RWPE1 (cell line): ENCODE data around the gene TNFSF15.

Source experiments
- CTCF ChIA-PET: fragments of 350-600 bp; sonication (Branson Sonifier 250); formaldehyde crosslinking; extraction: SDS; loops from one replicate; lab custom pipeline; 2021; lab: Yijun Ruan, JAX
- POLR2A ChIA-PET: fragments of 400-600 bp; formaldehyde crosslinking; extraction: SDS; loops from one replicate; lab custom pipeline; 2020; ENCODE audit warnings: antibody characterized with exemption; ENCODE audit not compliant: low non-redundant PET; lab: Yijun Ruan, JAX
- DNase-seq: peaks from one replicate; pipeline ENCODE4 v3.0.0; 2012; ENCODE audit warnings: low spot score
- H3K27ac ChIP-seq: fragments of 450-650 bp; 2 replicates; pipeline ENCODE4 v1.5.1; 2017
- CTCF ChIP-seq: fragments of 450-650 bp; conservative IDR thresholded peaks from 2 replicates; pipeline ENCODE4 v1.5.1; 2017; ENCODE audit warnings: low read depth, mild to moderate bottlenecking

Gene TNFSF15

GRCh38 chr9:114757395-114757794, 48.4 kb downstream of the TNFSF15 start:
- ChIA-PET POLR2A (no interaction called here), CTCF (interaction anchor here (1.2 kb wide), 1 partner anchor 19 kb away, joined by 4 read pairs; no protein-coding TSS in a partner anchor)
- no peak for TF ChIP-seq CTCF
- DNase-seq: no peak
- H3K27ac ChIP-seq: no peak overlapping the region

- POLR2A ChIA-PET: no interaction called here
- H3K27ac ChIP-seq: no peak overlapping the region
- CTCF ChIA-PET: interaction anchor here (1.2 kb wide), 1 partner anchor 19 kb away, joined by 4 read pairs; no protein-coding TSS in a partner anchor
- DNase-seq: no peak
- TF ChIP-seq CTCF: no peak
These were observed 48.9 kb downstream of the TNFSF15 start for GRCh38 chr9:114756920-114757319.

- no peak for DNase-seq
These were observed 51.3 kb downstream of the TNFSF15 start for GRCh38 chr9:114754581-114754980.

GRCh38 chr9:114746591-114747346, 59.1 kb downstream of the TNFSF15 start:
- H3K27ac ChIP-seq: no peak overlapping the region
- TF ChIP-seq CTCF: no peak
- ChIA-PET CTCF (interaction anchor here (0.7 to 1.3 kb wide), 2 partner anchors 9 to 160 kb away, joined by 4 to 6 read pairs; no protein-coding TSS in a partner anchor), POLR2A (no interaction called here)
- DNase-seq: no peak

More at GRCh38 chr9:114754581-114754980, 51.3 kb downstream of the TNFSF15 start:
- no peak overlapping the region for H3K27ac ChIP-seq
- POLR2A ChIA-PET: no interaction called here
- CTCF ChIA-PET: interaction anchor here (0.6 to 0.9 kb wide), 3 partner anchors 131 to 783 kb away, joined by 3 read pairs; no protein-coding TSS in a partner anchor
- TF ChIP-seq CTCF: no peak

- ChIA-PET CTCF (interaction anchor here (1.3 kb wide), 1 partner anchor 161 kb away, joined by 4 read pairs; no protein-coding TSS in a partner anchor), POLR2A (no interaction called here)
- no peak for TF ChIP-seq CTCF
- peak overlapping the region; percentile 42 for H3K27ac ChIP-seq
- no peak for DNase-seq
These were observed 59.8 kb downstream of the TNFSF15 start for GRCh38 chr9:114745879-114746550.

GRCh38 chr9:114745108-114745848, 60.6 kb downstream of the TNFSF15 start:
- peak overlapping the region; percentile 42 for H3K27ac ChIP-seq
- CTCF ChIA-PET: interaction anchor here (0.6 kb wide), 1 partner anchor 136 kb away, joined by 3 read pairs; no protein-coding TSS in a partner anchor
- POLR2A ChIA-PET: no interaction called here
- TF ChIP-seq CTCF: no peak
- DNase-seq: no peak
